ENCODE measurements around the gene FOXP2.
A peak's percentile ranks its signal among the peaks of the same experiment; 100 is the strongest.
"Not testable (repeated sequence)": the region's sequence is repeated elsewhere in the genome, so short reads cannot be mapped to it uniquely, and the experiment has no call there.

The FOXP2 gene

GRCh38 chr7:114422507-114423501 lies 8.2 kb downstream of the FOXP2 start:
- peak; percentile 41 for DNase-seq

- DNase-seq, result no peak
These were observed 11.8 kb downstream of the FOXP2 start for GRCh38 chr7:114426382-114426781.

GRCh38 chr7:114426824-114427223 lies 12.2 kb downstream of the FOXP2 start:
- DNase-seq, result peak; percentile 62

GRCh38 chr7:114428211-114428610 lies 13.6 kb downstream of the FOXP2 start:
- DNase-seq, result no peak

GRCh38 chr7:114431189-114431588 lies 16.6 kb downstream of the FOXP2 start:
- DNase-seq, result no peak

- no peak for DNase-seq
These were observed 17.4 kb downstream of the FOXP2 start for GRCh38 chr7:114432061-114432460.

- DNase-seq, result no peak
These were observed 18.1 kb downstream of the FOXP2 start for GRCh38 chr7:114432703-114433102.

GRCh38 chr7:114439581-114439980 lies 25.0 kb downstream of the FOXP2 start:
- DNase-seq, result peak; percentile 66

GRCh38 chr7:114440927-114441326 lies 26.3 kb downstream of the FOXP2 start:
- DNase-seq, result not testable (repeated sequence)

- no peak for DNase-seq
These were observed 29.6 kb downstream of the FOXP2 start for GRCh38 chr7:114444196-114444595.

- no peak for DNase-seq
These were observed 35.8 kb downstream of the FOXP2 start for GRCh38 chr7:114450431-114450830.

GRCh38 chr7:114459574-114459973 lies 45.0 kb downstream of the FOXP2 start:
- DNase-seq, result no peak

- DNase-seq, result no peak
These were observed 45.4 kb downstream of the FOXP2 start for GRCh38 chr7:114460021-114460420.

- DNase-seq, result peak; percentile 20
These were observed 52.3 kb downstream of the FOXP2 start for GRCh38 chr7:114466917-114467316.

GRCh38 chr7:114468844-114469243 lies 54.2 kb downstream of the FOXP2 start:
- DNase-seq, result no peak

GRCh38 chr7:114472896-114473512 lies 58.4 kb downstream of the FOXP2 start:
- DNase-seq, result no peak

GRCh38 chr7:114478384-114478783 lies 63.8 kb downstream of the FOXP2 start:
- DNase-seq, result no peak

- peak; percentile 13 for DNase-seq
These were observed 67.4 kb downstream of the FOXP2 start for GRCh38 chr7:114481999-114482398.

GRCh38 chr7:114484226-114484625 lies 69.6 kb downstream of the FOXP2 start:
- no peak for DNase-seq

- no peak for DNase-seq
These were observed 72.6 kb downstream of the FOXP2 start for GRCh38 chr7:114487174-114487573.

- DNase-seq, result no peak
These were observed 74.1 kb downstream of the FOXP2 start for GRCh38 chr7:114488696-114489095.

- not testable (repeated sequence) for DNase-seq
These were observed 82.9 kb downstream of the FOXP2 start for GRCh38 chr7:114497491-114497890.

- DNase-seq, result peak; percentile 72
These were observed 88.0 kb downstream of the FOXP2 start for GRCh38 chr7:114502454-114503254.
